ENCODE measurements around the gene TFPI.
"Not testable (repeated sequence)": the region's sequence is repeated elsewhere in the genome, so short reads cannot be mapped to it uniquely, and the experiment has no call there.

The TFPI gene

GRCh38 chr2:187528042-187528441 is 26.2 kb downstream of the TFPI start:
- Mint-ChIP-seq H3K4me3 (no peak overlapping the region), H3K27ac (no peak overlapping the region), H3K36me3 (ENCODE audit: low read depth) (no peaks in the 10 kb centered on the region), H3K9me3 (no peaks in the 10 kb centered on the region), H3K27me3 (no peaks in the 10 kb centered on the region), H3K4me1 (ENCODE audit: low read depth) (no peaks in the 10 kb centered on the region)
- intact Hi-C loops (cut with micrococcal nuclease), result no loop called here

GRCh38 chr2:187527262-187527661 is 27.0 kb downstream of the TFPI start:
- H3K36me3 Mint-ChIP-seq (ENCODE audit: low read depth), result no peaks in the 10 kb centered on the region
- H3K27ac Mint-ChIP-seq, result no peak overlapping the region
- H3K4me3 Mint-ChIP-seq, result no peak overlapping the region
- intact Hi-C loops (cut with micrococcal nuclease), result no loop called here
- H3K4me1 Mint-ChIP-seq (ENCODE audit: low read depth), result no peaks in the 10 kb centered on the region
- no peaks in the 10 kb centered on the region for H3K9me3 Mint-ChIP-seq
- no peaks in the 10 kb centered on the region for H3K27me3 Mint-ChIP-seq

GRCh38 chr2:187526792-187527191 is 27.4 kb downstream of the TFPI start:
- intact Hi-C loops (cut with micrococcal nuclease), result no loop called here
- Mint-ChIP-seq H3K36me3 (ENCODE audit: low read depth) (no peaks in the 10 kb centered on the region), H3K27me3 (no peaks in the 10 kb centered on the region), H3K4me3 (no peak overlapping the region), H3K9me3 (no peaks in the 10 kb centered on the region), H3K27ac (no peak overlapping the region), H3K4me1 (ENCODE audit: low read depth) (no peaks in the 10 kb centered on the region)

- Mint-ChIP-seq H3K27me3 (no peaks in the 10 kb centered on the region), H3K4me1 (ENCODE audit: low read depth) (no peaks in the 10 kb centered on the region), H3K4me3 (no peak overlapping the region), H3K27ac (no peak overlapping the region), H3K36me3 (ENCODE audit: low read depth) (no peaks in the 10 kb centered on the region), H3K9me3 (peaks cover 4% of the 10 kb centered on the region)
- intact Hi-C loops (cut with micrococcal nuclease), result no loop called here
Observed at GRCh38 chr2:187525163-187525900, 28.9 kb downstream of the TFPI start.

GRCh38 chr2:187523325-187523724 is 30.9 kb downstream of the TFPI start:
- Mint-ChIP-seq H3K4me3 (no peak overlapping the region), H3K36me3 (ENCODE audit: low read depth) (no peaks in the 10 kb centered on the region), H3K9me3 (peaks cover 21% of the 10 kb centered on the region), H3K4me1 (ENCODE audit: low read depth) (no peaks in the 10 kb centered on the region), H3K27ac (no peak overlapping the region), H3K27me3 (no peaks in the 10 kb centered on the region)
- intact Hi-C loops (cut with micrococcal nuclease), result no loop called here

GRCh38 chr2:187520121-187520624 is 34.1 kb downstream of the TFPI start:
- Mint-ChIP-seq H3K9me3 (peaks cover 41% of the 10 kb centered on the region), H3K4me1 (ENCODE audit: low read depth) (no peaks in the 10 kb centered on the region), H3K4me3 (no peak overlapping the region), H3K36me3 (ENCODE audit: low read depth) (no peaks in the 10 kb centered on the region), H3K27me3 (no peaks in the 10 kb centered on the region), H3K27ac (no peak overlapping the region)
- intact Hi-C loops (cut with micrococcal nuclease), result no loop called here

- intact Hi-C loops (cut with micrococcal nuclease), result no loop called here
- Mint-ChIP-seq H3K4me1 (ENCODE audit: low read depth) (no peaks in the 10 kb centered on the region), H3K36me3 (ENCODE audit: low read depth) (no peaks in the 10 kb centered on the region), H3K27ac (no peak overlapping the region), H3K9me3 (peaks cover 41% of the 10 kb centered on the region), H3K27me3 (no peaks in the 10 kb centered on the region), H3K4me3 (no peak overlapping the region)
Observed at GRCh38 chr2:187519419-187520120, 34.7 kb downstream of the TFPI start.

GRCh38 chr2:187517750-187518361 is 36.4 kb downstream of the TFPI start:
- H3K4me3 Mint-ChIP-seq; H3K27me3 Mint-ChIP-seq; H3K36me3 Mint-ChIP-seq (ENCODE audit: low read depth); H3K27ac Mint-ChIP-seq; H3K4me1 Mint-ChIP-seq (ENCODE audit: low read depth); intact Hi-C loops (cut with micrococcal nuclease): not testable (repeated sequence)
- H3K9me3 Mint-ChIP-seq, result peaks cover 41% of the 10 kb centered on the region

- H3K36me3 Mint-ChIP-seq (ENCODE audit: low read depth); H3K27ac Mint-ChIP-seq; H3K4me3 Mint-ChIP-seq; H3K4me1 Mint-ChIP-seq (ENCODE audit: low read depth); intact Hi-C loops (cut with micrococcal nuclease); H3K27me3 Mint-ChIP-seq: not testable (repeated sequence)
- H3K9me3 Mint-ChIP-seq, result peaks cover 41% of the 10 kb centered on the region
Observed at GRCh38 chr2:187516630-187517510, 37.4 kb downstream of the TFPI start.

- peaks cover 13% of the 10 kb centered on the region for H3K4me1 Mint-ChIP-seq (ENCODE audit: low read depth)
- H3K27me3 Mint-ChIP-seq, result no peaks in the 10 kb centered on the region
- intact Hi-C loops (cut with micrococcal nuclease), result no loop called here
- H3K4me3 Mint-ChIP-seq, result no peak overlapping the region
- no peak overlapping the region for H3K27ac Mint-ChIP-seq
- H3K36me3 Mint-ChIP-seq (ENCODE audit: low read depth), result no peaks in the 10 kb centered on the region
- peaks cover 33% of the 10 kb centered on the region for H3K9me3 Mint-ChIP-seq
Observed at GRCh38 chr2:187514930-187515329, 39.3 kb downstream of the TFPI start.

- intact Hi-C loops (cut with micrococcal nuclease); H3K4me3 Mint-ChIP-seq; H3K27me3 Mint-ChIP-seq; H3K36me3 Mint-ChIP-seq (ENCODE audit: low read depth); H3K27ac Mint-ChIP-seq: not testable (repeated sequence)
- H3K9me3 Mint-ChIP-seq, result peaks cover 31% of the 10 kb centered on the region
- peaks cover 19% of the 10 kb centered on the region for H3K4me1 Mint-ChIP-seq (ENCODE audit: low read depth)
Observed at GRCh38 chr2:187514235-187514829, 39.9 kb downstream of the TFPI start.

GRCh38 chr2:187513460-187514234 is 40.6 kb downstream of the TFPI start:
- H3K4me1 Mint-ChIP-seq (ENCODE audit: low read depth), result peaks cover 21% of the 10 kb centered on the region
- H3K36me3 Mint-ChIP-seq (ENCODE audit: low read depth); H3K27ac Mint-ChIP-seq; H3K27me3 Mint-ChIP-seq; intact Hi-C loops (cut with micrococcal nuclease); H3K4me3 Mint-ChIP-seq: not testable (repeated sequence)
- peaks cover 24% of the 10 kb centered on the region for H3K9me3 Mint-ChIP-seq

Measured in dendritic cell treated with granulocyte-macrophage colony-stimulating factor and Interleukin-4, amounts not matched to agents 40 ng/mL and 50 ng/mL, for 4 days (primary cell).